K562 (cell line): ENCODE data around the gene WASF2. TPM values are rescaled to one million over a fixed set of nuclear protein-coding genes. Genes with fewer than 3 reads are reported as not detected.

Source experiments
- BMI1 ChIP-seq: fragments of 150-350 bp; IDR thresholded peaks from 2 replicates; pipeline ENCODE4 v1.6.1; 2014; ENCODE audit warnings: low read length
- CBFB ChIP-seq: sonication (generic); formaldehyde crosslinking; IDR thresholded peaks from 2 replicates; pipeline ENCODE4 v1.4.0; 2020; ENCODE audit warnings: mild to moderate bottlenecking, missing genetic modification reagents
- CTBP1 ChIP-seq: fragments of 450-650 bp; IDR thresholded peaks from 2 replicates; pipeline ENCODE4 v1.6.1; 2016; ENCODE audit warnings: borderline replicate concordance
- CXXC5 ChIP-seq: fragments of 250-450 bp; sonication (Bioruptor Pico); IDR thresholded peaks from 2 replicates; pipeline ENCODE4 v1.8.0; 2022; ENCODE audit warnings: inconsistent platforms, mild to moderate bottlenecking, moderate library complexity
- E2F6 ChIP-seq, 2 experiments: IDR thresholded peaks; 2 replicates each; pipeline ENCODE4 v1.6.1; 2011; ENCODE audit warnings: borderline replicate concordance in 1 of 2, control low read depth in 1 of 2, low read depth in 1 of 2, low read length in 1 of 2, mild to moderate bottlenecking in 1 of 2, mixed read lengths in 1 of 2, moderate library complexity in 1 of 2; ENCODE audit not compliant: insufficient read depth in 1 of 2, insufficient read length in 1 of 2, poor library complexity in 1 of 2, severe bottlenecking in 1 of 2; ENCODE audit errors: extremely low read depth in 1 of 2
- ELF2 ChIP-seq: fragments of 250-450 bp; sonication (Bioruptor Pico); IDR thresholded peaks from 2 replicates; pipeline ENCODE4 v1.5.0; 2021; ENCODE audit warnings: mild to moderate bottlenecking
- ESRRA ChIP-seq: fragments of 450-650 bp; IDR thresholded peaks from 2 replicates; pipeline ENCODE4 v1.6.1; 2014; ENCODE audit warnings: low read depth, mild to moderate bottlenecking, moderate library complexity, borderline replicate concordance
- HMGN3 ChIP-seq: IDR thresholded peaks from 2 replicates; pipeline ENCODE4 v1.6.1; 2011; ENCODE audit warnings: borderline replicate concordance, low read depth, mild to moderate bottlenecking, mixed read lengths, low read length; ENCODE audit not compliant: insufficient read length; ENCODE audit errors: extremely low read depth
- NELFE ChIP-seq: IDR thresholded peaks from 2 replicates; pipeline ENCODE4 v1.6.1; 2011; ENCODE audit warnings: mild to moderate bottlenecking; ENCODE audit not compliant: insufficient read depth, insufficient read length
- PBX2 ChIP-seq, 2 experiments: IDR thresholded peaks in 1 of 2; conservative IDR thresholded peaks in 1 of 2; 2 replicates each; pipeline ENCODE4 v1.6.1; 2016; ENCODE audit warnings: low read depth in 2 of 2, mild to moderate bottlenecking in 1 of 2, missing compliant biosample characterization in 1 of 2, missing genetic modification characterization in 1 of 2, moderate library complexity in 1 of 2
- PHB2 ChIP-seq: fragments of 450-650 bp; IDR thresholded peaks from 2 replicates; pipeline ENCODE4 v1.6.1; 2017; ENCODE audit warnings: low read depth
- SIRT6 ChIP-seq: IDR thresholded peaks from one replicate; pipeline ENCODE4 v1.6.1; 2012; ENCODE audit warnings: low read depth, mild to moderate bottlenecking, control low read depth, inconsistent platforms, low read length, moderate library complexity
- ZNF507 ChIP-seq: conservative IDR thresholded peaks from 2 replicates; pipeline ENCODE4 v1.6.1; 2017; ENCODE audit warnings: missing genetic modification characterization, missing compliant biosample characterization
- polyA plus RNA-seq, 8 experiments: library from polyadenylated mRNA; depleted of rRNA in 4 of 8; stranded (reverse) in 5 of 8; unstranded in 3 of 8; fragments of >200 nt; fragmentation: Nextera tagmentation in 2 of 8; fragmentation: Illumina TruSeq in 1 of 8; extraction: Ambion mirVana in 2 of 8; extraction: Trizol in 1 of 8; gene quantifications; 2 replicates each; pipeline versions ENCODE4 v1.2.1 to v1.2.3, GENCODE V29; 2011 to 2014; ENCODE audit warnings: inconsistent platforms in 1 of 8, missing spikeins in 1 of 8
- total RNA-seq, 7 experiments: library from RNA; depleted of rRNA in 6 of 7; stranded (reverse); fragments of >200 nt in 6 of 7; fragmentation: Illumina TruSeq in 2 of 7; extraction: Trizol in 2 of 7; gene quantifications; 2 replicates each; pipeline versions ENCODE4 v1.2.1 to v1.2.3, GENCODE V29; 2011 to 2021; ENCODE audit warnings: low replicate concordance in 1 of 7
- TF ChIP-seq, protein P1 (sequence below): fragments of 450-650 bp; IDR thresholded peaks from 2 replicates; pipeline ENCODE4 v1.6.1; 2016; ENCODE audit warnings: missing biosample characterization, missing genetic modification characterization
- TF ChIP-seq, protein P2 (sequence below): fragments of 450-650 bp; formaldehyde crosslinking; IDR thresholded peaks from 2 replicates; pipeline ENCODE4 v1.4.0; 2022; ENCODE audit warnings: mild to moderate bottlenecking, moderate library complexity
- TF ChIP-seq, protein P3 (sequence below): fragments of 250-450 bp; sonication (Bioruptor Pico); IDR thresholded peaks from 2 replicates; pipeline ENCODE4 v1.4.0; 2020; ENCODE audit warnings: mild to moderate bottlenecking
- TF ChIP-seq, protein P4 (sequence below): fragments of 450-650 bp; IDR thresholded peaks from 2 replicates; pipeline ENCODE4 v1.6.1; 2017; ENCODE audit warnings: mild to moderate bottlenecking, moderate library complexity

Gene WASF2
- total and polyA plus RNA-seq, 9 of the 15 experiments (the other 6 are each of a cell fraction or from before 2014, with no cell fraction given): 8.2 to 163 (median 31.2) TPM

DNA sequence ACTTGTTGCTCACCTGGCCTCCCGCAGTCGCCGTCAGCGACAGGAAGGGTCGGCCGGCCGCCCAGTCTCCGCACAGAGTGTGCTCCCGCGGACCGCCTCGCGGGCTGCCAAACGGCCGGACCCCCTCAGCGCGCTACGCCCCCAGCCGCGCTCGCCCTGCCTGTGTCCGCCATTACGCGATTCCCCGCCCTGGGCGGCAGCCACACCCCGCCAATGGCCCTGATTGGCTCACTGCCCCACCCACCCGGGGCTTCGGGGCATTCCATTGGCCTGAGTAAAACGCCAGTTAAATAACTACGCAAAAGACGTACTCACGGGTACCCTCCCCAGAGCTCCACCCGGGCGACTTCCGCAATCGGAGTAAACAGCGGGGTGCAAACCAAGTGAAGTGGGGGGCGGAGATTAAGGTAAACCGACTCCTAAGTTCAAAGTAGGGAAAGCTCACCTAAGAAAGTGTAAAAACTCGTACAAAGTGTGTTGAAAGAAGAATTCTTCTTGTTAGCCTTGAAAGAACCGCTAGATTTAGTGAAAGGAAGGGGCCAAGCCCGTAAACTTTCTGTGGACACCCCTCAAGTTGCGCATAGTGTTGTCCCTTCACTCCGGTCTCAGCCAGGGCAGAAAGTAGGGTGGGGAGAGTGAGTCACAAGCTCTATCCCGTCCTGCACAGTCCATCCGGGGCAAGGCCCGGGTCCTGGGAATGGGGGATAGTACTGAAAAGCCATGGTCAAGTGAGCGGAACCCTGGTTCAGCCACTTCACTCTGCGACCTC is at the start of gene WASF2 (continued):
- TF ChIP-seq, protein P1, sequence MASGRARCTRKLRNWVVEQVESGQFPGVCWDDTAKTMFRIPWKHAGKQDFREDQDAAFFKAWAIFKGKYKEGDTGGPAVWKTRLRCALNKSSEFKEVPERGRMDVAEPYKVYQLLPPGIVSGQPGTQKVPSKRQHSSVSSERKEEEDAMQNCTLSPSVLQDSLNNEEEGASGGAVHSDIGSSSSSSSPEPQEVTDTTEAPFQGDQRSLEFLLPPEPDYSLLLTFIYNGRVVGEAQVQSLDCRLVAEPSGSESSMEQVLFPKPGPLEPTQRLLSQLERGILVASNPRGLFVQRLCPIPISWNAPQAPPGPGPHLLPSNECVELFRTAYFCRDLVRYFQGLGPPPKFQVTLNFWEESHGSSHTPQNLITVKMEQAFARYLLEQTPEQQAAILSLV (tag): no peak
- no peak for TF ChIP-seq CTBP1
- no peak for TF ChIP-seq NELFE
- TF ChIP-seq CBFB (CRISPR knock-in tag): no peak
- no peak for TF ChIP-seq PHB2
- no peak for TF ChIP-seq PBX2 (CRISPR knock-in tag; IDR thresholded peaks at IDR 0.05; ENCODE audit: low read depth)
- TF ChIP-seq PBX2 (tag; conservative IDR thresholded peaks at IDR 0.05; ENCODE audit: low read depth): peak; percentile 94
- no peak for TF ChIP-seq SIRT6
- TF ChIP-seq, protein P2, sequence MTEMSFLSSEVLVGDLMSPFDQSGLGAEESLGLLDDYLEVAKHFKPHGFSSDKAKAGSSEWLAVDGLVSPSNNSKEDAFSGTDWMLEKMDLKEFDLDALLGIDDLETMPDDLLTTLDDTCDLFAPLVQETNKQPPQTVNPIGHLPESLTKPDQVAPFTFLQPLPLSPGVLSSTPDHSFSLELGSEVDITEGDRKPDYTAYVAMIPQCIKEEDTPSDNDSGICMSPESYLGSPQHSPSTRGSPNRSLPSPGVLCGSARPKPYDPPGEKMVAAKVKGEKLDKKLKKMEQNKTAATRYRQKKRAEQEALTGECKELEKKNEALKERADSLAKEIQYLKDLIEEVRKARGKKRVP (CRISPR knock-in tag): no peak
- TF ChIP-seq HMGN3: peak; percentile 76
- TF ChIP-seq ZNF507 (tag): no peak
- no peak for TF ChIP-seq BMI1
- peak; percentile 10 for TF ChIP-seq ESRRA
- peak; percentile 84; the same call in 1 of the 2 replicates for TF ChIP-seq ELF2 (CRISPR knock-in tag)
- TF ChIP-seq E2F6 (IDR thresholded peaks at IDR 0.05; ENCODE audit: borderline replicate concordance in 1 of 2, extremely low read depth in 1 of 2, insufficient read depth in 1 of 2, insufficient read length in 1 of 2, low read depth in 1 of 2, low read length in 1 of 2, poor library complexity in 1 of 2, severe bottlenecking in 1 of 2): peak in 1 of 2 experiments; percentile 62
- TF ChIP-seq CXXC5 (CRISPR knock-in tag): peak; percentile 93
- TF ChIP-seq, protein P3, sequence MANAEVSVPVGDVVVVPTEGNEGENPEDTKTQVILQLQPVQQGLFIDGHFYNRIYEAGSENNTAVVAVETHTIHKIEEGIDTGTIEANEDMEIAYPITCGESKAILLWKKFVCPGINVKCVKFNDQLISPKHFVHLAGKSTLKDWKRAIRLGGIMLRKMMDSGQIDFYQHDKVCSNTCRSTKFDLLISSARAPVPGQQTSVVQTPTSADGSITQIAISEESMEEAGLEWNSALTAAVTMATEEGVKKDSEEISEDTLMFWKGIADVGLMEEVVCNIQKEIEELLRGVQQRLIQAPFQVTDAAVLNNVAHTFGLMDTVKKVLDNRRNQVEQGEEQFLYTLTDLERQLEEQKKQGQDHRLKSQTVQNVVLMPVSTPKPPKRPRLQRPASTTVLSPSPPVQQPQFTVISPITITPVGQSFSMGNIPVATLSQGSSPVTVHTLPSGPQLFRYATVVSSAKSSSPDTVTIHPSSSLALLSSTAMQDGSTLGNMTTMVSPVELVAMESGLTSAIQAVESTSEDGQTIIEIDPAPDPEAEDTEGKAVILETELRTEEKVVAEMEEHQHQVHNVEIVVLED (CRISPR knock-in tag): peak; percentile 47; the same call in 1 of the 2 replicates
- TF ChIP-seq, protein P4, sequence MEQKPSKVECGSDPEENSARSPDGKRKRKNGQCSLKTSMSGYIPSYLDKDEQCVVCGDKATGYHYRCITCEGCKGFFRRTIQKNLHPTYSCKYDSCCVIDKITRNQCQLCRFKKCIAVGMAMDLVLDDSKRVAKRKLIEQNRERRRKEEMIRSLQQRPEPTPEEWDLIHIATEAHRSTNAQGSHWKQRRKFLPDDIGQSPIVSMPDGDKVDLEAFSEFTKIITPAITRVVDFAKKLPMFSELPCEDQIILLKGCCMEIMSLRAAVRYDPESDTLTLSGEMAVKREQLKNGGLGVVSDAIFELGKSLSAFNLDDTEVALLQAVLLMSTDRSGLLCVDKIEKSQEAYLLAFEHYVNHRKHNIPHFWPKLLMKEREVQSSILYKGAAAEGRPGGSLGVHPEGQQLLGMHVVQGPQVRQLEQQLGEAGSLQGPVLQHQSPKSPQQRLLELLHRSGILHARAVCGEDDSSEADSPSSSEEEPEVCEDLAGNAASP: no peak
